Measurements from ENCODE around the gene NEURL2.

GRCh38 chr20:45921337-45922189 lies 30.6 kb upstream of the NEURL2 start:
- TF ChIP-seq, protein P1, sequence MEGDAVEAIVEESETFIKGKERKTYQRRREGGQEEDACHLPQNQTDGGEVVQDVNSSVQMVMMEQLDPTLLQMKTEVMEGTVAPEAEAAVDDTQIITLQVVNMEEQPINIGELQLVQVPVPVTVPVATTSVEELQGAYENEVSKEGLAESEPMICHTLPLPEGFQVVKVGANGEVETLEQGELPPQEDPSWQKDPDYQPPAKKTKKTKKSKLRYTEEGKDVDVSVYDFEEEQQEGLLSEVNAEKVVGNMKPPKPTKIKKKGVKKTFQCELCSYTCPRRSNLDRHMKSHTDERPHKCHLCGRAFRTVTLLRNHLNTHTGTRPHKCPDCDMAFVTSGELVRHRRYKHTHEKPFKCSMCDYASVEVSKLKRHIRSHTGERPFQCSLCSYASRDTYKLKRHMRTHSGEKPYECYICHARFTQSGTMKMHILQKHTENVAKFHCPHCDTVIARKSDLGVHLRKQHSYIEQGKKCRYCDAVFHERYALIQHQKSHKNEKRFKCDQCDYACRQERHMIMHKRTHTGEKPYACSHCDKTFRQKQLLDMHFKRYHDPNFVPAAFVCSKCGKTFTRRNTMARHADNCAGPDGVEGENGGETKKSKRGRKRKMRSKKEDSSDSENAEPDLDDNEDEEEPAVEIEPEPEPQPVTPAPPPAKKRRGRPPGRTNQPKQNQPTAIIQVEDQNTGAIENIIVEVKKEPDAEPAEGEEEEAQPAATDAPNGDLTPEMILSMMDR (conservative IDR thresholded peaks at IDR 0.05; ENCODE audit: low read length): no peak
- TF ChIP-seq EZH2phosphoT487 (IDR thresholded peaks at IDR 0.05; ENCODE audit: borderline replicate concordance): no peak
